Retinal pigment epithelial cell (primary cell): Measurements from ENCODE around the gene MAGI2.

Experiments
- DNase-seq: peaks from one replicate; pipeline ENCODE4 v3.0.0-alpha.2; 2010; ENCODE audit warnings: low read depth
- H3K4me3 ChIP-seq: 2 replicates; pipeline ENCODE4 v1.5.1; 2011; ENCODE audit warnings: mild to moderate bottlenecking, low read length, control low read depth, moderate library complexity
- TF ChIP-seq, protein P1 (sequence below): conservative IDR thresholded peaks from 2 replicates; pipeline ENCODE4 v1.5.1; 2011; ENCODE audit warnings: low read depth, low read length, control low read depth, inconsistent platforms

The MAGI2 gene

DNA sequence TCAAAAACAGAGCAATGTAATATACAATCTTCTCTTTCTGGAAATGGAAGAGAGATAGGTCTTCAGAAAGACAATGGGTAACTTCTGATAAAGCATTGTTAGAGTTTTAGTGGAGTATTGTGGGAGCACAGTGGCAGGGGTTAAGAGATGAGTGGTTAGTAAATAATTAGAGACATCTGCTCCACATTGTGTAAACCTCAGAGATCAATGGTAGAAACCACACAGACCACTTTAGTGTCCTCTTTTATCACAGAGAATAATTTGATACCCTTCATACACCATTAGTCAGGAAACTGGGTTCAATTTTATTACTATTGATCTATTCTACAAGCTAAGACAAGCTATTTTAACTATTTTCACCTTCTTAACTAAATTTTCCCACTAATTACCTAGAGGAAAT lies 35.9 kb upstream of the MAGI2 start:
- TF ChIP-seq, protein P1, sequence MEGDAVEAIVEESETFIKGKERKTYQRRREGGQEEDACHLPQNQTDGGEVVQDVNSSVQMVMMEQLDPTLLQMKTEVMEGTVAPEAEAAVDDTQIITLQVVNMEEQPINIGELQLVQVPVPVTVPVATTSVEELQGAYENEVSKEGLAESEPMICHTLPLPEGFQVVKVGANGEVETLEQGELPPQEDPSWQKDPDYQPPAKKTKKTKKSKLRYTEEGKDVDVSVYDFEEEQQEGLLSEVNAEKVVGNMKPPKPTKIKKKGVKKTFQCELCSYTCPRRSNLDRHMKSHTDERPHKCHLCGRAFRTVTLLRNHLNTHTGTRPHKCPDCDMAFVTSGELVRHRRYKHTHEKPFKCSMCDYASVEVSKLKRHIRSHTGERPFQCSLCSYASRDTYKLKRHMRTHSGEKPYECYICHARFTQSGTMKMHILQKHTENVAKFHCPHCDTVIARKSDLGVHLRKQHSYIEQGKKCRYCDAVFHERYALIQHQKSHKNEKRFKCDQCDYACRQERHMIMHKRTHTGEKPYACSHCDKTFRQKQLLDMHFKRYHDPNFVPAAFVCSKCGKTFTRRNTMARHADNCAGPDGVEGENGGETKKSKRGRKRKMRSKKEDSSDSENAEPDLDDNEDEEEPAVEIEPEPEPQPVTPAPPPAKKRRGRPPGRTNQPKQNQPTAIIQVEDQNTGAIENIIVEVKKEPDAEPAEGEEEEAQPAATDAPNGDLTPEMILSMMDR = no peak
- DNase-seq = no peak

GRCh38 chr7:79478386-79478785 lies 24.9 kb upstream of the MAGI2 start:
- DNase-seq = no peak
- TF ChIP-seq, protein P1 = no peak
- no peak overlapping the region for H3K4me3 ChIP-seq

More for the DNA sequence above, 35.9 kb upstream of the MAGI2 start:
- H3K4me3 ChIP-seq = no peak overlapping the region

DNA sequence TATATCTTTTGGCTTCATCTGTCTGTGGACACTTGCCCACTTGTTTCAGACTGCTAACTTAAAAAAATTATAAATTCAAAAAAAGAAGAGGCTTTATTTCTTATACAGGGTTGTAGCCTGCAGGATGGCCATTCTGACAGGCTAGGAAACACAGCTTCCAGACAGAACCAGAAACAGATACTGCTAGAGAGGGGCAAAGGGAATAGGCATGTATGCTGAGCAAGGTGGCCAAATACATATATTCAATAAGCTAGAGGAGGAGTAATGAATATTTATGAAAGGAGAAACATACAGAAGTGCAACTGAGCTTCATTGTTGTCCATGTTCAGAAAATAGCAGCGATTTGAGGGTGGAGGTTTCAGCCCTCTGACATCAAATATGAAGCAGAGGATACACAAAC lies 22.0 kb upstream of the MAGI2 start:
- TF ChIP-seq, protein P1 = no peak
- no peak for DNase-seq
- no peak overlapping the region for H3K4me3 ChIP-seq

GRCh38 chr7:79471699-79472098 lies 18.2 kb upstream of the MAGI2 start:
- H3K4me3 ChIP-seq = no peak overlapping the region
- TF ChIP-seq, protein P1 = no peak
- DNase-seq = no peak

- TF ChIP-seq, protein P1 = no peak
- H3K4me3 ChIP-seq = no peak overlapping the region
- DNase-seq = no peak
Observed at GRCh38 chr7:79471283-79471682, 17.8 kb upstream of the MAGI2 start.

GRCh38 chr7:79465551-79465950 lies 12.1 kb upstream of the MAGI2 start:
- no peak for DNase-seq
- TF ChIP-seq, protein P1 = no peak
- H3K4me3 ChIP-seq = no peak overlapping the region

DNA sequence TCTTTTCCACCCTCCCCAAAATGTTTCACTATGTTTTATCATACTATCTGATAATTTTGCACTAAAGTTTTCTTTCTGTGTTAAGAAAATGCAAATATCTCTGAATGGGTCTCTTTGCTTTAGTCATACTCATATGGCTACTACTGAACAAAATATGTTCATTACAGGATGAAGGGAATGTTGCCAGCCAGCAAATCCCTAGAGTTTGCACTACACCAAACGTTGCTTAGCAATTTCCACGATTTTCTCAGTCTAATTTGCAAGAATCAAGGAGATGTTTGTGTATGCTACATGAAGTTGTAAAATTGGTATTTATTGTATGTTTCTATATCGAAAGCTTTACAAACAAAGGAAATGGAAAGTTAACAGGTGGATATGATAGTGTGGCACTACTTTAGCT lies 10.6 kb upstream of the MAGI2 start:
- TF ChIP-seq, protein P1 = no peak
- DNase-seq = no peak
- no peak overlapping the region for H3K4me3 ChIP-seq
